ENCODE data around the gene COL4A5.
"Not testable (repeated sequence)": the region's sequence is repeated elsewhere in the genome, so short reads cannot be mapped to it uniquely, and the experiment has no call there.

- not testable (repeated sequence) for TF ChIP-seq TCF7L2 (IDR thresholded peaks at IDR 0.05; ENCODE audit: low read depth, low read length); AHDC1 (CRISPR knock-in tag; IDR thresholded peaks at IDR 0.05; ENCODE audit: borderline replicate concordance); ATRX (CRISPR knock-in tag; IDR thresholded peaks at IDR 0.05; ENCODE audit: borderline replicate concordance)
Observed at GRCh38 chrX:108481528-108481927, 41.9 kb downstream of the COL4A5 start.

Data from HepG2 (cell line).